ENCODE measurements around the gene ZNF813. TPM values are rescaled to one million over a fixed set of nuclear protein-coding genes. Genes with fewer than 3 reads are reported as not detected.

The ZNF813 gene
- total and polyA plus RNA-seq, 2 experiments from 2014 or later = 6.4 to 29.3 TPM

GRCh38 chr19:53462861-53463260 is 4.7 kb upstream of the ZNF813 start:
- peaks cover 5% of the 10 kb centered on the region for H3K4me1 ChIP-seq (ENCODE audit: insufficient read depth)
- DNase-seq (ENCODE audit: low spot score) (no peak), ATAC-seq (peak; percentile 4)
- H3K4me2 ChIP-seq = peak overlapping the region; percentile 91
- H3K4me3 Mint-ChIP-seq = peak overlapping the region; percentile 67
- no peaks in the 10 kb centered on the region for H3K9me2 ChIP-seq (ENCODE audit: insufficient read depth)
- H3F3A ChIP-seq (replicated peaks; ENCODE audit: low read depth) = 0 out of 2 replicates have a peak, but pooled peaks cover 7% of the 10 kb centered on the region
- peaks cover 8% of the 10 kb centered on the region for H3K27me3 Mint-ChIP-seq (ENCODE audit: insufficient read depth, low read depth, poor library complexity)
- H3K9me3 Mint-ChIP-seq = peaks cover 10% of the 10 kb centered on the region; the same call in 1 of the 3 replicates
- peak overlapping the region; percentile 96 for H2AFZ ChIP-seq
- H3K27me3 ChIP-seq (ENCODE audit: insufficient read depth) = no peaks in the 10 kb centered on the region
- H3K27ac ChIP-seq (ENCODE audit: low read depth) = peak overlapping the region; percentile 75
- H3K79me2 ChIP-seq (replicated peaks; ENCODE audit: insufficient read depth) = no peaks in the 10 kb centered on the region
- peaks cover 30% of the 10 kb centered on the region for H3K4me1 Mint-ChIP-seq
- peak overlapping the region; percentile 71 for H3K4me3 ChIP-seq
- H3K36me3 Mint-ChIP-seq (ENCODE audit: low read depth) = peaks cover 17% of the 10 kb centered on the region
- H3K27ac Mint-ChIP-seq = peak overlapping the region; percentile 37; the same call in 1 of the 2 replicates
- H4K20me1 ChIP-seq (replicated peaks; ENCODE audit: insufficient read depth) = no peaks in the 10 kb centered on the region
- no peaks in the 10 kb centered on the region for H3K36me3 ChIP-seq (ENCODE audit: insufficient read depth)
- TF ChIP-seq NANOG (IDR thresholded peaks at IDR 0.05; ENCODE audit: borderline replicate concordance) = no peak
- TF ChIP-seq ZNF462 (CRISPR knock-in tag; IDR thresholded peaks at IDR 0.05) = no peak
- no peak for TF ChIP-seq EZH2 (IDR thresholded peaks at IDR 0.05; ENCODE audit: low read depth, unreplicated experiment)
- no peak for TF ChIP-seq REST (IDR thresholded peaks at IDR 0.05; ENCODE audit: unreplicated experiment)
- no peak for TF ChIP-seq POLR2AphosphoS5 (IDR thresholded peaks at IDR 0.05; ENCODE audit: low read depth)
- TF ChIP-seq ZNF331 (CRISPR knock-in tag; IDR thresholded peaks at IDR 0.05; ENCODE audit: low read depth) = no peak
- TF ChIP-seq CREB1 (CRISPR knock-in tag; IDR thresholded peaks at IDR 0.05; ENCODE audit: low read depth) = no peak
- no peak for TF ChIP-seq ZNF114 (CRISPR knock-in tag; IDR thresholded peaks at IDR 0.05)

All from GM23338 (cell line).